PC-3 (cell line): ENCODE measurements around the gene AHSP.
"Not testable (repeated sequence)": the region's sequence is repeated elsewhere in the genome, so short reads cannot be mapped to it uniquely, and the experiment has no call there.

ENCODE experiments used
- EZH2 ChIP-seq: fragments of 300-600 bp; sonication (generic); IDR thresholded peaks from one replicate; pipeline ENCODE4 v1.6.1; 2017; ENCODE audit warnings: antibody characterized with exemption, mild to moderate bottlenecking, low read length; ENCODE audit not compliant: unreplicated experiment
- EZH2phosphoT487 ChIP-seq: fragments of 300-600 bp; sonication (generic); IDR thresholded peaks from 2 replicates; pipeline ENCODE4 v1.6.1; 2018; ENCODE audit warnings: mild to moderate bottlenecking, antibody characterized with exemption, low read length, borderline replicate concordance
- TF ChIP-seq, protein P1 (sequence below): fragments of 300-600 bp; sonication (generic); conservative IDR thresholded peaks from 2 replicates; pipeline ENCODE4 v1.5.1; 2017; ENCODE audit warnings: antibody characterized with exemption, low read depth, mild to moderate bottlenecking, low read length

DNA sequence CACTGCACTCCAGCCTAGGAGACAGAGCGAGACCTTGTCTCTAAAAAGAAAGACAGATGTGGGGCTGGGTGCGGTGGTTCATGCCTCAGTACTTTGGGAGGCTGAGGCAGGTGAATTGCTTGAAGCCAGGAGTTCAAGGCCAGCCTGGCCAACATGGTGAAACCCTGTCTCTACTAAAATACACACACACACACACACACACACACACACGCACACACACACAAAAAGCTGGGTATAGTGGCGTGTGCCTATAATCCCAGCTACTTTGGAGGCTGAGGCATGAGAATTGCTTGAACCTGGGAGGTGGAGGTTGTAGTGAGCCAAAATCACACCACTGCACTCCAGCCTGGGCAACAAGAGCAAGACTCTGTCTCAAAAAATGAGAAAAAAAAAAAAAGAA lies 43.7 kb upstream of the AHSP start:
- TF ChIP-seq, protein P1, sequence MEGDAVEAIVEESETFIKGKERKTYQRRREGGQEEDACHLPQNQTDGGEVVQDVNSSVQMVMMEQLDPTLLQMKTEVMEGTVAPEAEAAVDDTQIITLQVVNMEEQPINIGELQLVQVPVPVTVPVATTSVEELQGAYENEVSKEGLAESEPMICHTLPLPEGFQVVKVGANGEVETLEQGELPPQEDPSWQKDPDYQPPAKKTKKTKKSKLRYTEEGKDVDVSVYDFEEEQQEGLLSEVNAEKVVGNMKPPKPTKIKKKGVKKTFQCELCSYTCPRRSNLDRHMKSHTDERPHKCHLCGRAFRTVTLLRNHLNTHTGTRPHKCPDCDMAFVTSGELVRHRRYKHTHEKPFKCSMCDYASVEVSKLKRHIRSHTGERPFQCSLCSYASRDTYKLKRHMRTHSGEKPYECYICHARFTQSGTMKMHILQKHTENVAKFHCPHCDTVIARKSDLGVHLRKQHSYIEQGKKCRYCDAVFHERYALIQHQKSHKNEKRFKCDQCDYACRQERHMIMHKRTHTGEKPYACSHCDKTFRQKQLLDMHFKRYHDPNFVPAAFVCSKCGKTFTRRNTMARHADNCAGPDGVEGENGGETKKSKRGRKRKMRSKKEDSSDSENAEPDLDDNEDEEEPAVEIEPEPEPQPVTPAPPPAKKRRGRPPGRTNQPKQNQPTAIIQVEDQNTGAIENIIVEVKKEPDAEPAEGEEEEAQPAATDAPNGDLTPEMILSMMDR: not testable (repeated sequence)
- TF ChIP-seq EZH2, EZH2phosphoT487: not testable (repeated sequence)
